Neural progenitor cell (in vitro differentiated cells): ENCODE measurements around the gene PRDM1. TPM values are rescaled to one million over a fixed set of nuclear protein-coding genes. Genes with fewer than 3 reads are reported as not detected.

ENCODE experiments used
- DNase-seq: peaks from one replicate; pipeline ENCODE4 v3.0.0-alpha.2; 2016; ENCODE audit warnings: low spot score
- H2AFZ ChIP-seq: fragments of 200-600 bp; sonication (generic); replicated peaks from 2 replicates; pipeline ENCODE4 v1.6.1; 2016; ENCODE audit warnings: antibody characterized with exemption
- H3F3A ChIP-seq: fragments of 200-600 bp; sonication (generic); 2 replicates; pipeline ENCODE4 v1.6.1; 2016; ENCODE audit warnings: antibody characterized with exemption, low read depth
- H3K27ac ChIP-seq: fragments of 200-600 bp; sonication (generic); 2 replicates; pipeline ENCODE4 v1.5.1; 2016; ENCODE audit warnings: mild to moderate bottlenecking
- H3K27me3 ChIP-seq: fragments of 200-600 bp; sonication (generic); 2 replicates; pipeline ENCODE4 v1.6.1; 2016; ENCODE audit warnings: mild to moderate bottlenecking, moderate library complexity
- H3K36me3 ChIP-seq: fragments of 200-600 bp; sonication (generic); 2 replicates; pipeline ENCODE4 v1.5.1; 2016
- H3K4me1 ChIP-seq: fragments of 200-600 bp; sonication (generic); 2 replicates; pipeline ENCODE4 v1.6.1; 2016; ENCODE audit warnings: mixed run types
- H3K4me2 ChIP-seq: fragments of 200-600 bp; sonication (generic); 2 replicates; pipeline ENCODE4 v1.6.1; 2016
- H3K4me3 ChIP-seq: fragments of 200-600 bp; sonication (generic); 2 replicates; pipeline ENCODE4 v1.5.1; 2016
- H3K79me2 ChIP-seq: fragments of 200-600 bp; sonication (generic); 2 replicates; pipeline ENCODE4 v1.6.1; 2016; ENCODE audit warnings: low read depth
- H3K9ac ChIP-seq: fragments of 200-600 bp; sonication (generic); 2 replicates; pipeline ENCODE4 v1.6.1; 2016
- H3K9me3 ChIP-seq: fragments of 200-600 bp; sonication (generic); 2 replicates; pipeline ENCODE4 v1.5.1; 2016; ENCODE audit warnings: low read depth
- H4K20me1 ChIP-seq: fragments of 200-600 bp; sonication (generic); 2 replicates; pipeline ENCODE4 v1.6.1; 2016; ENCODE audit warnings: low read depth
- H3K27ac Mint-ChIP-seq: 3 replicates; pipeline ENCODE4 v1.8.0; 2021; ENCODE audit warnings: mixed read lengths
- H3K27me3 Mint-ChIP-seq: 2 replicates; pipeline ENCODE4 v1.8.0; 2022; ENCODE audit warnings: low read depth, mild to moderate bottlenecking, inconsistent platforms, moderate library complexity, mixed read lengths; ENCODE audit not compliant: insufficient read depth
- H3K36me3 Mint-ChIP-seq: 3 replicates; pipeline ENCODE4 v1.8.0; 2021; ENCODE audit warnings: mixed read lengths
- H3K4me1 Mint-ChIP-seq: 3 replicates; pipeline ENCODE4 v1.8.0; 2021; ENCODE audit warnings: mixed read lengths
- H3K4me3 Mint-ChIP-seq: 3 replicates; pipeline ENCODE4 v1.8.0; 2021; ENCODE audit warnings: mild to moderate bottlenecking, moderate library complexity, mixed read lengths
- H3K9me3 Mint-ChIP-seq: 3 replicates; pipeline ENCODE4 v1.8.0; 2020; ENCODE audit warnings: mixed read lengths
- EZH2 ChIP-seq: fragments of 200-600 bp; sonication (generic); IDR thresholded peaks from 2 replicates; pipeline ENCODE4 v1.6.1; 2017; ENCODE audit warnings: antibody characterized with exemption, mild to moderate bottlenecking, moderate library complexity
- EZH2phosphoT487 ChIP-seq: fragments of 200-600 bp; sonication (generic); IDR thresholded peaks from 2 replicates; pipeline ENCODE4 v1.6.1; 2017; ENCODE audit warnings: antibody characterized with exemption
- total RNA-seq: library from RNA; depleted of rRNA; stranded (reverse); fragments of >200 nt; gene quantifications from 2 replicates; pipeline ENCODE4 v1.2.3, GENCODE V29; 2015; ENCODE audit warnings: low replicate concordance
- TF ChIP-seq, protein P1 (sequence below): fragments of 200-600 bp; sonication (generic); IDR thresholded peaks from 2 replicates; pipeline ENCODE4 v1.5.1; 2017; ENCODE audit warnings: antibody characterized with exemption, mild to moderate bottlenecking

PRDM1 gene
- total RNA-seq, 1 donor from 2014 or later: 0.37 TPM

DNA sequence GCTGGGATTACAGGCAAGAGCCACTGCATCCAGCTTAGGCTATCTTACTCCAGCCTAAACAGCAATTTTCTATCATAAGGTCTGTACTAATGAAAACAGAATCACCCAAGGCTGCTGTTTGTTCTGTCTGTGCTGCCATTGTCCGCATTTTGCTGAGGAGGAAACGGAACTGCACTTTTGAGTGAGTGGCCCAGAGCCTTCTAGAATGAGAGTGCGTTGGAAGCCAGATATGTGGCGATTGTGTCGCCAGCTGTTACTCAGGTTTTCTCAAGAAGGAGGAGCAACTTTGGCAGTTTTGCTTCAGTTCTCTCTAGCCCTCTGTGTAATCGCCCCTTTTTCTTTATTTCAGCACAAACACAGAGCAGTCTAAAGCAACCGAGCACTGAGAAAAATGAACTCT, 18.3 kb downstream of the PRDM1 start:
- Histone ChIP-seq H3K36me3 (no peaks in the 10 kb centered on the region), H3K4me1 (peaks cover 14% of the 10 kb centered on the region), H4K20me1 (no peaks in the 10 kb centered on the region), H3F3A (no peaks in the 10 kb centered on the region), H3K27ac (no peak overlapping the region), H3K27me3 (peaks cover 5% of the 10 kb centered on the region), H3K4me3 (no peak overlapping the region), H3K9ac (no peak overlapping the region), H2AFZ (no peak overlapping the region), H3K9me3 (no peaks in the 10 kb centered on the region), H3K79me2 (no peaks in the 10 kb centered on the region), H3K4me2 (no peak overlapping the region)
- H3K4me1 Mint-ChIP-seq: no peaks in the 10 kb centered on the region
- no peak for TF ChIP-seq EZH2phosphoT487
- TF ChIP-seq EZH2: no peak
- TF ChIP-seq, protein P1, sequence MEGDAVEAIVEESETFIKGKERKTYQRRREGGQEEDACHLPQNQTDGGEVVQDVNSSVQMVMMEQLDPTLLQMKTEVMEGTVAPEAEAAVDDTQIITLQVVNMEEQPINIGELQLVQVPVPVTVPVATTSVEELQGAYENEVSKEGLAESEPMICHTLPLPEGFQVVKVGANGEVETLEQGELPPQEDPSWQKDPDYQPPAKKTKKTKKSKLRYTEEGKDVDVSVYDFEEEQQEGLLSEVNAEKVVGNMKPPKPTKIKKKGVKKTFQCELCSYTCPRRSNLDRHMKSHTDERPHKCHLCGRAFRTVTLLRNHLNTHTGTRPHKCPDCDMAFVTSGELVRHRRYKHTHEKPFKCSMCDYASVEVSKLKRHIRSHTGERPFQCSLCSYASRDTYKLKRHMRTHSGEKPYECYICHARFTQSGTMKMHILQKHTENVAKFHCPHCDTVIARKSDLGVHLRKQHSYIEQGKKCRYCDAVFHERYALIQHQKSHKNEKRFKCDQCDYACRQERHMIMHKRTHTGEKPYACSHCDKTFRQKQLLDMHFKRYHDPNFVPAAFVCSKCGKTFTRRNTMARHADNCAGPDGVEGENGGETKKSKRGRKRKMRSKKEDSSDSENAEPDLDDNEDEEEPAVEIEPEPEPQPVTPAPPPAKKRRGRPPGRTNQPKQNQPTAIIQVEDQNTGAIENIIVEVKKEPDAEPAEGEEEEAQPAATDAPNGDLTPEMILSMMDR: no peak
- no peak overlapping the region for H3K27ac Mint-ChIP-seq
- H3K4me3 Mint-ChIP-seq: no peak overlapping the region
- no peaks in the 10 kb centered on the region for H3K36me3 Mint-ChIP-seq
- DNase-seq: no peak
- peaks cover 14% of the 10 kb centered on the region for H3K27me3 Mint-ChIP-seq
- no peaks in the 10 kb centered on the region for H3K9me3 Mint-ChIP-seq

DNA sequence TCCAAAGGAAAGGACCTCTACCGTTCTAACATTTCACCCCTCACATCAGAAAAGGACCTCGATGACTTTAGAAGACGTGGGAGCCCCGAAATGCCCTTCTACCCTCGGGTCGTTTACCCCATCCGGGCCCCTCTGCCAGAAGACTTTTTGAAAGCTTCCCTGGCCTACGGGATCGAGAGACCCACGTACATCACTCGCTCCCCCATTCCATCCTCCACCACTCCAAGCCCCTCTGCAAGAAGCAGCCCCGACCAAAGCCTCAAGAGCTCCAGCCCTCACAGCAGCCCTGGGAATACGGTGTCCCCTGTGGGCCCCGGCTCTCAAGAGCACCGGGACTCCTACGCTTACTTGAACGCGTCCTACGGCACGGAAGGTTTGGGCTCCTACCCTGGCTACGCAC, 18.8 kb downstream of the PRDM1 start:
- Histone ChIP-seq H3K9ac (no peak overlapping the region), H3K4me1 (peaks cover 9% of the 10 kb centered on the region), H4K20me1 (no peaks in the 10 kb centered on the region), H3K9me3 (no peaks in the 10 kb centered on the region), H3K4me3 (no peak overlapping the region), H3K36me3 (no peaks in the 10 kb centered on the region), H3K27ac (no peak overlapping the region), H3F3A (no peaks in the 10 kb centered on the region), H3K4me2 (no peak overlapping the region), H3K27me3 (peaks cover 5% of the 10 kb centered on the region), H2AFZ (no peak overlapping the region), H3K79me2 (no peaks in the 10 kb centered on the region)
- H3K36me3 Mint-ChIP-seq: no peaks in the 10 kb centered on the region
- peaks cover 10% of the 10 kb centered on the region for H3K27me3 Mint-ChIP-seq
- TF ChIP-seq EZH2: no peak
- TF ChIP-seq, protein P1: no peak
- TF ChIP-seq EZH2phosphoT487: no peak
- no peak overlapping the region for H3K27ac Mint-ChIP-seq
- H3K4me3 Mint-ChIP-seq: no peak overlapping the region
- H3K9me3 Mint-ChIP-seq: no peaks in the 10 kb centered on the region
- no peaks in the 10 kb centered on the region for H3K4me1 Mint-ChIP-seq
- DNase-seq: no peak

DNA sequence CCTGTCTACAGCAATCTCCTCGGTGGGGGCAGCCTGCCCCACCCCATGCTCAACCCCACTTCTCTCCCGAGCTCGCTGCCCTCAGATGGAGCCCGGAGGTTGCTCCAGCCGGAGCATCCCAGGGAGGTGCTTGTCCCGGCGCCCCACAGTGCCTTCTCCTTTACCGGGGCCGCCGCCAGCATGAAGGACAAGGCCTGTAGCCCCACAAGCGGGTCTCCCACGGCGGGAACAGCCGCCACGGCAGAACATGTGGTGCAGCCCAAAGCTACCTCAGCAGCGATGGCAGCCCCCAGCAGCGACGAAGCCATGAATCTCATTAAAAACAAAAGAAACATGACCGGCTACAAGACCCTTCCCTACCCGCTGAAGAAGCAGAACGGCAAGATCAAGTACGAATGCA, 19.4 kb downstream of the PRDM1 start:
- no peaks in the 10 kb centered on the region for H3F3A ChIP-seq
- H4K20me1 ChIP-seq: no peaks in the 10 kb centered on the region
- DNase-seq: no peak
- Mint-ChIP-seq H3K4me1 (no peaks in the 10 kb centered on the region), H3K9me3 (no peaks in the 10 kb centered on the region), H3K27me3 (peaks cover 8% of the 10 kb centered on the region), H3K36me3 (no peaks in the 10 kb centered on the region), H3K4me3 (no peak overlapping the region), H3K27ac (no peak overlapping the region)
- H3K9me3 ChIP-seq: no peaks in the 10 kb centered on the region
- H3K79me2 ChIP-seq: no peaks in the 10 kb centered on the region
- no peak overlapping the region for H3K4me3 ChIP-seq
- H3K4me1 ChIP-seq: peaks cover 6% of the 10 kb centered on the region
- no peak overlapping the region for H3K9ac ChIP-seq
- TF ChIP-seq, protein P1: no peak
- TF ChIP-seq EZH2 (no peak), EZH2phosphoT487 (no peak)
- H3K36me3 ChIP-seq: no peaks in the 10 kb centered on the region
- no peak overlapping the region for H2AFZ ChIP-seq
- no peaks in the 10 kb centered on the region for H3K27me3 ChIP-seq
- no peak overlapping the region for H3K4me2 ChIP-seq
- no peak overlapping the region for H3K27ac ChIP-seq
